CD4-positive, alpha-beta T cell treated with Interleukin-15 for 4 hours (primary cell): Measurements from ENCODE around the gene SYT5.

ENCODE experiments used
- DNase-seq: peaks from one replicate; pipeline ENCODE4 v3.0.0-alpha.2; 2020; ENCODE audit warnings: low spot score

Gene SYT5

GRCh38 chr19:55208880-55209692, 29.0 kb upstream of the SYT5 start, which contains the start of gene PTPRH:
Gene PTPRH (minus strand): TSS chr19:55209501. CDS start chr19:55209433, 68 bp downstream.
- no peak for DNase-seq

- peak; percentile 8 for DNase-seq
Observed at GRCh38 chr19:55206664-55207500, 26.8 kb upstream of the SYT5 start.

GRCh38 chr19:55202199-55202598, 22.1 kb upstream of the SYT5 start:
- peak; percentile 6 for DNase-seq

- DNase-seq, result no peak
Observed at GRCh38 chr19:55199620-55200204, 19.6 kb upstream of the SYT5 start.

GRCh38 chr19:55198651-55199050, 18.6 kb upstream of the SYT5 start:
- DNase-seq, result no peak

GRCh38 chr19:55197528-55197927, 17.4 kb upstream of the SYT5 start:
- no peak for DNase-seq

- no peak for DNase-seq
Observed at GRCh38 chr19:55196803-55197202, 16.7 kb upstream of the SYT5 start.

GRCh38 chr19:55193481-55193880, 13.4 kb upstream of the SYT5 start:
- no peak for DNase-seq

GRCh38 chr19:55189403-55189835, 9.3 kb upstream of the SYT5 start:
- no peak for DNase-seq

- no peak for DNase-seq
Observed at GRCh38 chr19:55188625-55189024, 8.5 kb upstream of the SYT5 start.

- no peak for DNase-seq
Observed at GRCh38 chr19:55186080-55186479, 6.0 kb upstream of the SYT5 start.

GRCh38 chr19:55181740-55182139, 1.7 kb upstream of the SYT5 start:
- no peak for DNase-seq

GRCh38 chr19:55178781-55179599, 1.1 kb downstream of the SYT5 start:
- peak; percentile 92 for DNase-seq

- no peak for DNase-seq
Observed at GRCh38 chr19:55176076-55176475, 4.0 kb downstream of the SYT5 start.

GRCh38 chr19:55175117-55175867, 4.8 kb downstream of the SYT5 start:
- DNase-seq, result no peak

- DNase-seq, result no peak
Observed at GRCh38 chr19:55174425-55175116, 5.5 kb downstream of the SYT5 start.

- DNase-seq, result peak; percentile 11
Observed at GRCh38 chr19:55173714-55174409, 6.2 kb downstream of the SYT5 start.

GRCh38 chr19:55173186-55173713, 6.8 kb downstream of the SYT5 start:
- DNase-seq, result no peak

- no peak for DNase-seq
Observed at GRCh38 chr19:55172741-55173140, 7.3 kb downstream of the SYT5 start.
